ENCODE results near the gene EPS8L3.
A peak's percentile ranks its signal among the peaks of the same experiment; 100 is the strongest.
"Not testable (repeated sequence)": the region's sequence is repeated elsewhere in the genome, so short reads cannot be mapped to it uniquely, and the experiment has no call there.

Gene EPS8L3

DNA sequence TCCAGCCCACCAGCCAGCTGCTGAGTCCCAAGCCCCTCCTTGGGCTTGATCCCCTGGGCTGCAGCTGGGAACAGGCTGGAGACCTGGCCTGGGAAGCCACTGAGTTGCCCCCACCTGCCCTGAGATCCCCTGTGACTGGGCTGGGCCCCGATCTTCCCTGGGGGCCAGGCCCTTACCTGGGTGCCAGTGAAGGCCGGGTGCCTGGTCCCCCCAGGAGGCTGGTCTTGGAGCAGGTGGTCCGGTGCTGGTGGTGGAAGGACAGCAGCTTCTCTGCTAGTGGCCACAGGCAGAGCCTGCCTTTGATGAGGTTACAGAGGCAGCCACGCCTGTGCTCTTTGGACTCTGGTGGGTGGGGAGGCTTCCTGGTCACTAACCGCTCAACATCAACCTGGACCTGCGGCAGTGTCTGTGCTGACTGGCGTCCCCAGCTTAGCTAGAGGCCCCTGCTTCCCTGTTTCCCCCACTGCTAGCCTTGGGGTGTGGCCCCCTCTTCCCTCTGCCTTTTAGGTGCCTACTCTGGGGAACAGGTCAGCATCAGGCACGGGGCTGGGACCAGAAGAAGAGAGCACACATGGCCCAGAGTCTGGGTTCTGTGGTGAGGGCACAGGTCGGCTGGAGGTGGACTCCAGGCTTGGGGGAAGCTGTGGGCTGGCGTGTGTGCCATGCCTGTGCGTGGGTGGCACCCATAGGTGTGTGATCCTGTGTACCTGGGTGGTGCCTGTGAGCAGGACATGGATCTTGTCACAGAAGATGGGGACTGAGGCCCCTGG, at the start of gene EPS8L3:
Gene EPS8L3 (minus strand): TSS at position 278 of the 770 bp plus-strand sequence. CDS start 2,174 bp downstream, outside the sequence.
- DNase-seq (ENCODE audit: extremely low read depth in 1 of 2, low read depth in 1 of 2): no peak

GRCh38 chr1:109812691-109813393, 49.1 kb upstream of the EPS8L3 start:
- DNase-seq (ENCODE audit: extremely low read depth in 1 of 2, low read depth in 1 of 2): no peak

- no peak for DNase-seq (ENCODE audit: extremely low read depth in 1 of 2, low read depth in 1 of 2)
These were observed 45.0 kb upstream of the EPS8L3 start for GRCh38 chr1:109808703-109809102.

GRCh38 chr1:109807822-109808680, 44.3 kb upstream of the EPS8L3 start:
- DNase-seq (ENCODE audit: extremely low read depth in 1 of 2, low read depth in 1 of 2): no peak

DNA sequence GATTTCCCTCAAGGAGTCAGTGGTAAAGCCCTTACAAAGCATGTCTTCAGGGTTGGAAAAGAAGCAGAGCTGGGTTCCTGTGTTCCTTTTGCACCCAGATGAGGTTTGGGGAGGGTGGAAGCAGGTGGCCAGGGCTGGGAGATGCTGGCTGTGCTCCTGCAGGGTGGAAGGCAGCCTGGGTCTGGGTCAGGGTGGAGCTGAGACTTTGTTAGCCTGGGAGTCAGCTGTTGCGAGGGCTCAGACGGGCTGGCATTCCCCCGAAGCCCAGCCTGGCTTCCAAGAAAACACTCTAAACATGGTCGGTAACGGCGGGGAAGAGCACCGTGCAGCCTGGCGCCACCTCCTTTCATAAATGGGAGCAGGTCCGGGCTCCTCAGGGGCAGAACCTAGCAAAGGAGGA, 43.7 kb upstream of the EPS8L3 start:
- no peak for DNase-seq (ENCODE audit: extremely low read depth in 1 of 2, low read depth in 1 of 2)

GRCh38 chr1:109806733-109807400, 43.1 kb upstream of the EPS8L3 start:
- DNase-seq (ENCODE audit: extremely low read depth in 1 of 2, low read depth in 1 of 2): no peak

DNA sequence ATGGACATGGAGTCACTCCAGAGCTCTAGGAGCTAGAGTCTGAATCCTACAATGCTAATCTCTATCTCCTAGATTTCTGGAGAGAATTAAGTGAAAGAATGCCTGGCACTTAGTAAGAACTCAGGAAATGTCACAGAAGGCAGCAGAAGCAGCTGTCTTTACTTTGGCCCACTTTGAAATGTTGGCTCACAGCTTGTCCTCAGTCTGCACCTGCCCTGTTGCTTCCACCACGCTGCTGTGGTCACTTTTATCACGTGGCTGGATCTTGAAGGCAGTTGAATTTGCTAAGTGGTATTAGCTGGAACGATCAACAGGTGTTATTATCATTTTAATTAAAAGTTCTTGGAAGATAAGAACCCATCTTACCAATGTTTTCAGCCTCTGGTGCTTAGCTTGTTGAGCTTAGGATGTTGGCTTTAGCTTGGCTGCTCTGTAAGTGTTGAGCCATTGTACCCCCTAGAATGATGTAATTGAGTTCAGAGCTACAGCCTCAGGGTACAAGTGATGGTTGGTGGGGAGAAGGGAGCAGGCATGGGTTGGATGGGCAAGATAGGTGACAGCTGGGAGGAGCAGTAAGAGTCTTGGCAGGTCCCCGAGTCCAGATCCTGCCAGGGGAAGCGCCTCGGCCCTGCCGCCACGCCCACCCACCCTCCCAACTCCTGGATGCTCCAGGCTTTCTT, 41.9 kb upstream of the EPS8L3 start:
- no peak for DNase-seq (ENCODE audit: extremely low read depth in 1 of 2, low read depth in 1 of 2)

- DNase-seq (ENCODE audit: extremely low read depth in 1 of 2, low read depth in 1 of 2): no peak
These were observed 40.9 kb upstream of the EPS8L3 start for GRCh38 chr1:109804660-109805059.

DNA sequence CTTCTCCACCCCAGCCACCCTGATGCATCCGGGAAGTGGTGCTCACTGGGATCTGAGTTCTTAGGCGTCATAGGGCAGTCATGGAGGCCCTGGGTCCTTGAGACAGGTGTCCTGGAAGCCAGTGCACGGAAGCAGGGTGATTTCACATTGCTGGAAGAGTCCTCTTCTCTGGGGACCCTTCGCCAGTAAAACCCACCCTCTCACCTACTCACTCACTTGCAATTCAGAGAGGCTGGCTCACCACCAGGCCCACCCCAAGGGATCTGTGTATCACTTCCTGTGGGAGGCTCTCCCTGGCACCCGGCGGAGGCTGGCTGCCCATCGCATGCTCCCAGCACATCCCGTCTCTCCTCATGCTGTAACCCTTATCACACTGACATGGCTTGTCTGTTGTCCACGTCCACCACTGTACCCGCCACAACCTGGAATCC, 40.2 kb upstream of the EPS8L3 start:
- DNase-seq (ENCODE audit: extremely low read depth in 1 of 2, low read depth in 1 of 2): no peak

DNA sequence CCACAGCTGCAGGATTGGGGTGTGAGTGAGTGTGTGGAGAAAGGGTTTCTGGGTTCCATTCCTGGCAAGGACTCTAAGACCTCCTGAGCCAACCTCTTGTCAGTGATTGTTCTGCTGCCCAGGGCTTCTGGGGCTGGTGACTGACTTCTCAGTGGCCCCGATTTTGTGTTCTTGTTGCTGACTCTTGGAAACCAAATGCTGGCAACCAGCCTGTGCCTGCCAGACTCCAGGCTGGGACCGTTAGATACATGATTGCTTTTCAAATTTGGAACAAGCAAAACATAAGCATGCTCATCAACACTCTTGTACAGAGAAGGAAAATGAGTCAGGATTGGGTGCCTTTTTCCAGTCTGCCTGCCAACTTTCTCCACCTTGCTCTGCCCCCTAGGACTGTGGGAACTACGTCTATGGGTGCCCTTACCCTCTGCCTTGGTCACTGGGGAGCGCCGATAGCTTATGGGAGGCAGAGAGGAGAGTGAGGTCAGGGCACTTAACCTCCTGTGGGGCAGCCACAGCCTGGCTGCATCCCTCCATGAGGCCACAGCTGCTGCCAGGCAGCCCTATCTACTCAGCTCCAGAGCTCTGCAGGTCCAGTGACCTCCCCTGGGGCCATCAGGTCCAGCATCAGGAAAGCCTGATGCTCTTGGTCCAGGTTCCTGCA, 39.3 kb upstream of the EPS8L3 start:
- no peak for DNase-seq (ENCODE audit: extremely low read depth in 1 of 2, low read depth in 1 of 2)

DNA sequence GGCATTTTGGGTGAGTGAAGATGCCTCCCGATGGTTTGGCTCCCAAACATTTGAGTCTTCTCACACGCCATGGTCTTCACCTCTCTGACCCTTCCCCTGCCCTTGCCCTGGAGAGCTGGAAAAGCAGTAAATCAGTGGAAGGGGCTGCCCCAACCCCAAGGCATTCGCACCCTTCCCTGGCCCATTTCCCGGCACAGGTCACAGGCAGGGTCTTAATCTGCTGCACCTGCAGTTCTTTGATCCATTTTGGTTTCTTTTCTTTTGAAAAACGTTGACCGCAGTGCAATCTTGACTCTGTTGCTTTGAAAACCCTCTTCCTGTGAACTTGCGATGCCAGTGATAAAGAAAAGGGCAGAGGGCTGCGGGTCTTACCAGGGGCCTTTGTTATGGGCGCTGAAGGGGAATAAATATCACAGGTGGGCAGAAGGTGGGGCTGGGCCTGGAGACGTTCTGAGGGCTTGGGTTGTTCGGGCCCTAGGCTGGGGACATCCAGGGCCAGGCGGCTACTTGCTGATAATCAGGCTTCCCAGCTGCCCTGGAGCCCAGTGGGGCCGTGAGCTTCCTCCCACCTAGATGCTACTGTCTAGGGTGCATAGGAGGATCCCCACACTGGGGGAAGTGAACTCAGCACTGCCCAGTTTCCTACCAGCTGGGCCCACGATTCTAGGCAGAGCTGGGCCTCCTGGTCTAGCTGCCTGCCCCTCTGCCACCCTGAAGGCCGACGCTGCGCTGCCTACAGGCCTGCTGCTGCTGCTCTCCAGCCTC, 38.6 kb upstream of the EPS8L3 start:
- peak in 1 of 2 donors; percentile 20 for DNase-seq (ENCODE audit: extremely low read depth in 1 of 2, low read depth in 1 of 2)

- no peak for DNase-seq (ENCODE audit: extremely low read depth in 1 of 2, low read depth in 1 of 2)
These were observed 38.0 kb upstream of the EPS8L3 start for GRCh38 chr1:109801791-109802135.

DNA sequence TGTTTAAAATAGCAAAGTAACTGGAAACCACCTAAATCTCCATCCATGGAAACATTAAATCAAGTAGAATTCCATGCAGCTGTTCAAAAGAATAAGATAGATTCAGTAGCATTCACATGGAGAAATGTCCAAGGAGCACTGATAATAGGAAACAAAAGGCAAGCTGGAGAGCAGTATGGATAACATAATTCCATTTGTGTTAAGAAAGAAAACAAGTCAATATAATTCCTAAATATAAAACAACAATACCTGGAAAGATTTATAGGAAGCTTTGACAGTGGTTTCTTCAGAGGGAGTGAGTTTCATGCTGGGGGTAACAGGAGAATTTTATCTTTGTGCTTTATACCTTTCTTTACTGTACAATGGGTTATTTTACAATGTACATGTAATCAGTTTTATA, 36.6 kb upstream of the EPS8L3 start:
- no peak for DNase-seq (ENCODE audit: extremely low read depth in 1 of 2, low read depth in 1 of 2)

DNA sequence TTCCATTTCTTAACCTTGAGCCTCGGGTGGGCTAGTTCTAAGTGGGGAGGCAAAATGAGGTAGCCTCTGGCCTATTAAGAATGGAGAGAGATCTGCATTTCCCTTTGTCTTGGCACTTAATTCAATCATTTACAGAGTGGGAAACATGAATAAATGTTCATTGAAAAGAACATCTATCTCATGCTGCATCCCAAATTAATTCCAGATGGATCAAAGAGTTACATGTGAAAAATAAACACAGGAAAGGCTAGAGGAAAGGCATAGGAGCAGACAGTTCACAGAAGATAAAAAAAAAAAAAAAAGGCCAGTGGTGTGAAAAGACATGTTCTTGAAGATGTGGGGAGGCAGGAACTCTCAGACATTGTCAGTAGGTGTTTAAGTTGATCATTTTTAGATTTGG, 35.7 kb upstream of the EPS8L3 start:
- DNase-seq (ENCODE audit: extremely low read depth in 1 of 2, low read depth in 1 of 2): no peak

DNA sequence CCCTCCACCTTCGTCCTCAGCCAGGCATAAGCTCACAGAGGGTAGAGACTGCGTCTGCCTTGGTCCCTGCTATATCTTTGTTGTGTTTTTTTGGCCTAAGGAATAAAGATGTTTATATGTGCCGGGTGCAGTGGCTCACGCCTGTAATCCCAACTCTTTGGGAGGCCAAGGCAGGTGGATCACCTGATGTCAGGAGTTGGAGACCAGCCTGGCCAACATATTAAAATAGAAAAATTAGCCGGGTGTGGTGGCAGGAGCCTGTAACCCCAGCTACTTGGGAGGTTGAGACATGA, 33.5 kb upstream of the EPS8L3 start:
- DNase-seq (ENCODE audit: extremely low read depth in 1 of 2, low read depth in 1 of 2): not testable (repeated sequence)

GRCh38 chr1:109796484-109797302, 33.0 kb upstream of the EPS8L3 start:
- no peak for DNase-seq (ENCODE audit: extremely low read depth in 1 of 2, low read depth in 1 of 2)

DNA sequence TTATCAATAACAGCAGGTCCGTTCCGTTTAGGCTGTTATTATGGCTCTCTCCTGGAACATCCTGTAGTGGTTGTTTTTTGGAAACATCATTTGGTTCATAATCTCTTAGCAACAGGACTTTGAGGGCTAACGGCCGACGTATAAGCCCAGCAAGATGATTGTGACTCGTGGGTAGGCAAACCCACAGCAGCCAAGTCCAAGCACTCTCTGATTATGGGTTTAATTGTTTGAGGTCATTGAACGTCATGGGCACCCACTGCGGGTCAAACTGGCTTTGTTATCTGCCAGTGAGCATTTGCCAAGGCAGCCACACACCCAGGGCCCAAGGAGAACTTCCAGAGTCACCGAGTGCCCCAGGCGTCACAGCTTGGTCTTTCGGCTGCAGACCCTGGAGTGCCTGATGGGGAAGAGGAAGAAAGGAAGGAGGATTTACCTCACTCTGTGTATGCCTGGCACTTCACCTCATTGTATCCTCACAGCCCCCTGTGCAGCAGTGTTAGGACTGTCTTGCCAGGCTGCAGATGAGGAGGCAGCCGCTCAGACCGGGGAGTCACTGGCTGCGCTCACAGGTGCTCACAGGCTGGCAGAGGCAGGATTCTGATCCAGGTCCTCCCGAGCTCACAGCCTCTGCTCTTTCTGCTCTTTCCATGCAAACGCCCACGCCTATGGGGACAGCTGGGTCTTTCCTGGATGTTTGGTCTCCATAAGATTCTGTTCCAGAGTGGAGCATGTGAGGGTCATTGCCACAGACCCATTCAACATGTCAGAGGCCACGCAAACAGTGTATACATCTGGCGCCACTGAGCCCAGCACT, 30.8 kb upstream of the EPS8L3 start:
- DNase-seq (ENCODE audit: extremely low read depth in 1 of 2, low read depth in 1 of 2): no peak

Measured in activated CD8-positive, alpha-beta memory T cell treated with anti-CD3 and anti-CD28 coated beads for 1 hour (primary cell).